Hematopoietic multipotent progenitor cell treated with erythropoietin and hydrocortisone succinate and interleukin-3 and kit ligand, for 6 days (in vitro differentiated cells): Measurements from ENCODE around the gene ZNF646.

Experiments used
- DNase-seq: peaks from one replicate; pipeline ENCODE4 v3.0.0-alpha.2; 2015

Gene ZNF646, protein sequence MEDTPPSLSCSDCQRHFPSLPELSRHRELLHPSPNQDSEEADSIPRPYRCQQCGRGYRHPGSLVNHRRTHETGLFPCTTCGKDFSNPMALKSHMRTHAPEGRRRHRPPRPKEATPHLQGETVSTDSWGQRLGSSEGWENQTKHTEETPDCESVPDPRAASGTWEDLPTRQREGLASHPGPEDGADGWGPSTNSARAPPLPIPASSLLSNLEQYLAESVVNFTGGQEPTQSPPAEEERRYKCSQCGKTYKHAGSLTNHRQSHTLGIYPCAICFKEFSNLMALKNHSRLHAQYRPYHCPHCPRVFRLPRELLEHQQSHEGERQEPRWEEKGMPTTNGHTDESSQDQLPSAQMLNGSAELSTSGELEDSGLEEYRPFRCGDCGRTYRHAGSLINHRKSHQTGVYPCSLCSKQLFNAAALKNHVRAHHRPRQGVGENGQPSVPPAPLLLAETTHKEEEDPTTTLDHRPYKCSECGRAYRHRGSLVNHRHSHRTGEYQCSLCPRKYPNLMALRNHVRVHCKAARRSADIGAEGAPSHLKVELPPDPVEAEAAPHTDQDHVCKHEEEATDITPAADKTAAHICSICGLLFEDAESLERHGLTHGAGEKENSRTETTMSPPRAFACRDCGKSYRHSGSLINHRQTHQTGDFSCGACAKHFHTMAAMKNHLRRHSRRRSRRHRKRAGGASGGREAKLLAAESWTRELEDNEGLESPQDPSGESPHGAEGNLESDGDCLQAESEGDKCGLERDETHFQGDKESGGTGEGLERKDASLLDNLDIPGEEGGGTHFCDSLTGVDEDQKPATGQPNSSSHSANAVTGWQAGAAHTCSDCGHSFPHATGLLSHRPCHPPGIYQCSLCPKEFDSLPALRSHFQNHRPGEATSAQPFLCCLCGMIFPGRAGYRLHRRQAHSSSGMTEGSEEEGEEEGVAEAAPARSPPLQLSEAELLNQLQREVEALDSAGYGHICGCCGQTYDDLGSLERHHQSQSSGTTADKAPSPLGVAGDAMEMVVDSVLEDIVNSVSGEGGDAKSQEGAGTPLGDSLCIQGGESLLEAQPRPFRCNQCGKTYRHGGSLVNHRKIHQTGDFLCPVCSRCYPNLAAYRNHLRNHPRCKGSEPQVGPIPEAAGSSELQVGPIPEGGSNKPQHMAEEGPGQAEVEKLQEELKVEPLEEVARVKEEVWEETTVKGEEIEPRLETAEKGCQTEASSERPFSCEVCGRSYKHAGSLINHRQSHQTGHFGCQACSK (N-terminal part only)

GRCh38 chr16:31073970-31074813 is at the start of gene ZNF646, which contains the start of gene ZNF668:
Gene ZNF646 (plus strand): TSS chr16:31074422. CDS start chr16:31076325, 1,903 bp downstream.
Gene ZNF668 (minus strand): TSS chr16:31074240. CDS start chr16:31064459, 9,781 bp downstream.
- peak; percentile 100 for DNase-seq

- no peak for DNase-seq
These were observed 48.9 kb upstream of the ZNF646 start for GRCh38 chr16:31025339-31025738.

GRCh38 chr16:31029272-31029671 is 45.0 kb upstream of the ZNF646 start:
- DNase-seq: no peak

DNA sequence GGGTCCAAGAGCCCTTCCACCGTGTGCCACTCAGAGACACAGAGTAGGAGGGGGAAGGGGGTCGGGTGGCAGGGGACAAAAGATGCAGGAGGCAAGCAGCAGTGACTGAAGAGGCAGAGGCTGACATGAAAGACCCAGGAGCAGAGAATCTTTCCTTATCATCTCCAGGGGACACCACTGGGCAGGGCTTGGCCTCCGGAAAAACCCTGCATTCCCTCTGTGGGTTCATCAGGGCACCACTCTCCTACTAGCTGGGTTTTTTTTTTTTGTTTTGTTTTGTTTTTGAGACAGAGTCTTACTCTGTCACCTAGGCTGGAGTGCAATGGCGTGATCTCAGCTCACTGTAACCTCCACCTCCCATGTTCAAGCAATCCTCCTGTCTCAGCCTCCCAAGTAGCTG is 42.9 kb upstream of the ZNF646 start:
- DNase-seq: no peak

DNA sequence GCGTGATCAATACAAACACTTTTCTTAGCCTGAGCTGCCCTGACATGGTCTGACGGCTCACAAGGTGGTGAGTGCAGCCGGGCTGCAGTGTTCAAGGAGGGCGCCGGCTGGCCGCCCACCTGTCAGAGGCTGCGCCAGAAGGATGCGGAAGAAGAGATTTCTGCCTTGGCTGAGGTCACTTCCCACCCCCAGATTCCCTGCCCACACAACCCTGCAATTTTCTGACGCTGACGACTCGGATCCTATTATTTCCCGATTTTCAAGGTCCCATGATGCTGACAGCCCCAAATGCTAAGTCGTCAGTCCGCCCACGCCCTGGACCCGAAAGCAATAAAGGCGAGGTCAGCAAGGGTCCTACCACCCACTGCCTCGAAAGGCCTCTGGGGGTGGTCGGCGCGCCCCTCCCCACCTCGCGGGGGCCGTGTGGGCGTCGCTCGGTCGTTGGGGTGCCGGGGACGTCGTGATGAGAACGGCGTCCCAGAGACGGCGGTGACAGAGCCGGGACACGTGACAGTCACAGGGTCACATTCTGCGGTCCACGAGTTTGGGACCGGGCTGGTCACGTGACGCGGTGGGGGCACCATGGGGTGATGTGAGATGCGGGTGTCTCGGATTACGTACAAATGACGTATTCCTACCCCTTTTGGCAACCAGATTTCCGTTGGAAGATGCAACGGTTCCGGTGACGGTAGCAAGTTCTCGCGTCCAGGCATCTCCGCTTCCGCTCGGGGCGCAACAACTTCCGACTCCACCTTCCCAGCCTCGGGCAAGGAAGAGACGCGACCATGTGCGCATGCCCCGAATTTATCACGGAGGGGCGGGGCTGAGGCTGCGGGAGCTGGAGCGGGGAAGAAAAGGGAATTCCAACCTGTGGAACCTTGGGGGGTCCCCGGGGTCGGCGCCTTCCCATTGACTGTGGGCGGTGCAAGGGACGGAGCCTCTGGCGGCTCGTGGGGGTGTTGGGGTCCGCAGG is 41.2 kb upstream of the ZNF646 start, which contains the start of gene STX4:
TSS of gene STX4 (plus strand) at position 823 of the 973 bp plus-strand sequence. CDS start 248 bp downstream, outside the sequence.
- DNase-seq: peak; percentile 98

DNA sequence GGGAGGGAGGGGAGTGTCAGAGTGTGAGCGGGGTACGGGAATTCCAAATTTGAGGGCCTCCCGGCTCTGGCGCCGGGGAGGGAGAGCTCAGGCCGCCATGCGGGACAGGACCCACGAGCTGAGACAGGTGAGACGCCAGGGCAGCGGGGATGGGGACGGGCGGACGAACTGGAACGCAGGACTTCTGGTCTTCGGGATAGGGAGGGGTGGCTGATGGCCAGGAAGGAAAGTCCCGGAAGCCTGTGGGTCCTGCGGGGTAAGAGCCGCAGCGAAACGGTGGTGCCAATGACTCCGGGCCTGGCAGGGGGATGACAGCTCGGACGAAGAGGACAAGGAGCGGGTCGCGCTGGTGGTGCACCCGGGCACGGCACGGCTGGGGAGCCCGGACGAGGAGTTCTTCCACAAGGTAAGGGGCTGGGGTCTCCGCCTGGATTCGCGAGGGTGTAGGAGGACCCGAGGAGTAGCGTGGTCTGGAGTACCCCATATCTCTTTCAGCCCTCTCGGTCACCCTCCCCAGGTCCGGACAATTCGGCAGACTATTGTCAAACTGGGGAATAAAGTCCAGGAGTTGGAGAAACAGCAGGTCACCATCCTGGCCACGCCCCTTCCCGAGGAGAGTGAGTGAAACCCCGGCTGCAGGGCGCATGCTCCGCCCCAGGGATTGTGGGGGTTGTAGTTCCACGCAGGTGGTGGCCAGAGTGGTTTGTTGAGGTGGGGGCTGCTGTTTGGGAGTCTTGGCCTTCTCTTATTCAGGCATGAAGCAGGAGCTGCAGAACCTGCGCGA is 40.3 kb upstream of the ZNF646 start:
- peak; percentile 96 for DNase-seq

DNA sequence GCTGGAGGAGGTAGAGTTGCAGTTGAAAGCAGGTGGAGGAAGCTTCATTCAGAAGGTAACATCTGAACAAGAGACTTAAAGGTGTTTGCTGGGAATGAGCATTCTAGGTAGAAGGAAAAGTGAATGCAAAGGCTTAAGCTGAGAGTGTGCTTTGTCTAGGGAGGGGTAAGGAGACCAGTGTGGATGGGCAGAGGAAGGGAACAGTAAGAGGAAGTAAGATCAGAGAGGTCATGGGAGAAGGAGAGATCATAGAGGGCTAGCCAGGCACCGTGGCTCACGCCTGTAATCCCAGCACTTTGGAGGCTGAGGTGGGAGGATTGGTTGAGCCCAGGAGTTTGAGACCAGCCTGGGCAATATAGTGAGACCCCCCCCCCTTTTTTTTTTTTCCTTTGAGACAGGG is 37.5 kb upstream of the ZNF646 start:
- no peak for DNase-seq

DNA sequence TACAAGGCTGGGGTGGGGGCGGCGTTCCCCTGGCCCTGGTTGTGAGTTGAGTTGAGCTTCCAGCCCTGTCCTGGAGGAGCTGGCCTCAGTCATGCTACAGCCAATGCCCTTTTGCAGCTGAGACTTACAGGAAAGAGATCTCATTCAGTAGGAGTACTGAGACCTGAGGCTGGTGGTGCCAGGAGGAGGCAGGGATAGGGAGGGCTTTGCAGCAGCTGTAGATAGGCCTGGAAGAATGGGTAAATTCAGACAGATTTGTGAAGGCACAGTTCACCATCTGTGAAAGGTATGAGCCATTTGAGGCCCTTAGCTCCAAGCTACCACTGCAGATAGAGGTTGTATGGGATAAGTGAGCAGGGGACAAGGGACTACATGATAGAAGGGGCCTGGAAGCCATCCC is 35.2 kb upstream of the ZNF646 start:
- no peak for DNase-seq

- DNase-seq: no peak
These were observed 31.4 kb upstream of the ZNF646 start for GRCh38 chr16:31042866-31043265.

GRCh38 chr16:31043352-31043751 is 30.9 kb upstream of the ZNF646 start:
- no peak for DNase-seq

DNA sequence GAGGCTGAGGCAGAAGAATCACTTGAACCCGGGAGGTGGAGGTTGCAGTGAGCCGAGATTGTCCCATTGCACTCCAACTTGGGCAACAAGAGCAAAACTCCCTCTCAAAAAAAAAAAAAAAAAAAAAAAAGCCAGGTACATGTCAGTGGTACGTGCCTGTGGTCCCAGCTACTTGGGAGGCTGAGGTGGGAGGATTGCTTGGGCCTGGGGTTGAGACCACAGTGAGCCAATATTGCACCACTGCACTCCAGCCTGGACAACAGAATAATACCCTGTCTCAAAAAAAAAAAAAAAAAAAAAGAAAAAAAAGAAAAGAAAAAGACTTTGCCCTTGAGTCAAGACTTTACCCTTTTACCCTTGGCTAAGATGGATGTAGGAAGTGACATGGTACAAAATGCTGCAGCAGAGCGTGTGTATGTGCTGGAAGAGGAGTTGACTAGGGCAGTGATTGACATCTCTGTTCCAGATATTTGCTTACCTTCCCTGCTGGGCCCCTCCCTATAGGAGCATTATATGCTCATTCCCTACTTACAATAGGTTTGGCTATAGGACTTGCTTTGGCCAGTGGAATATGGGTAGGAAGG is 30.2 kb upstream of the ZNF646 start:
- DNase-seq: no peak

DNA sequence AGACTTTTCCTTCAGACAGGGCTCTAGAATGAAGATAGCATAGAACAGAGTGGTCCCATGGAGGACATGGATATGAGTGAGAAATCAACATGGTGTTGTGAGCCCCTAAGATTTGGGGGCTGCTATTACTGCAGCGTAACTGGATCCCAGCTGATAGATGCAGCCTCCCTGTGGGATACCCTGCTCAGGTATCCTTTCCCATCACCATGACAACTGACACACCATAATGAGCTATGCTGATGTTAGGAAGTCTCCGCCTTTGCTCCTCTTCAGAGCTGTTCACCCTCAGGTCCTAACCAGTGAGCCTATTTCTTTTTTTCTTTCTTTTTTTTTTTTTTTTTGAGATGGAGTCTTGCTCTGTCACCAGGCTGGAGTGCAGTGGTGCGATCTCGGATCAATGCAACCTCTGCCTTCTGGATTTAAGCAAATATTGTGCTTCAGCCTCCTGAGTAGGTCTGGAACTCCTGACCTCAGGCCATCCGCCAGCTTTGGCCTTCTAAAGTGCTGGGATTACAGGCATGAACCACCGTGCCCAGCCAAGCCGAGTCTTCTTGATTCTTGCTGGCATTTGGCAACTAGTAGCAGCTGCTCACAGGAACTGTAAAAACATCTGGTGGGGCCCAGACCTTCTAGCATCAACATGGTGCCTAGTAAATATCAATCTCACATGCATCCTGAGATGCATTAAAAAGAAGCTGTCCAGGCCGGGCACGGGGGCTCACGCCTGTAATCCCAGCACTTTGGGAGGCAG is 23.8 kb upstream of the ZNF646 start:
- no peak for DNase-seq

- DNase-seq: peak; percentile 68
These were observed 22.1 kb upstream of the ZNF646 start for GRCh38 chr16:31052114-31052513.

DNA sequence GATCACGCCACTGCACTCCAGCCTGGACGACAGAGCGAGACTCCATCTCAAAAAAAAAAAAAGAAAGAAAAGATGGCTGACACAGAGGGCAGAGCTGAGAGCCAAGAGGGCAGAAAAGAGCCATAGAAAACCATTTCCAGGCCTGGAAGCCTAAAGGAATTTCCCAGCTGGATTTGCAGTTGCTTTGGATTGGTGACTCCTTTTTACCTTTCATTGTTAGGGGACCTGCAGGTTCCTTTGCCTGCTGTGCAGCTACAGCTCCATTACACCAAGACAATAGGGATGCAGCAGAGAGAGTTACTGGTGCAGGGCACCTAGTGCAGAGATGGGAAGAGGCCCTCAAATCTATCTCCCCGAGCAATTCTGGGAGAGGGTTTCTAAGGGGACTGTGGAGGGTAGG is 18.6 kb upstream of the ZNF646 start:
- no peak for DNase-seq

GRCh38 chr16:31061126-31061812 is 13.0 kb upstream of the ZNF646 start:
- DNase-seq: no peak

- no peak for DNase-seq
These were observed 12.3 kb upstream of the ZNF646 start for GRCh38 chr16:31061813-31062440.

DNA sequence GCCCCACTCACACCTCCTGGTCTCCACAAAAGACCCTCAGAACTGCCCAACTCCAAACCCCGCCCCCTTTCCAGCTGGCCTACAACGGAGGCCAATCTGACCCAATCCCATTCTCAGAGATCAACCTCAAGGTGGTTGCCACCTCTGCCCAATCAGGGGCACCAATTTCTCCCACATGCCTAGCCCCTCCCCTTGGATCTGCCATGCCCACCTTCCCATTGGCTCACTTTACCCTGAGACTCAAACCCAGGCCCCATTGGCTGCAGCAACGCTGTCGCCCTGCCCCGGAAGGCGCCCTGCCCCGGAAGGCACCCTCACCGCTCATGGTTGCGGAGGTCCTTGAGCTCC is 10.8 kb upstream of the ZNF646 start:
- DNase-seq: no peak
